Endothelial cell of umbilical vein (primary cell): ENCODE data around the gene SERTAD1. TPM values are rescaled to one million over a fixed set of nuclear protein-coding genes. Genes with fewer than 3 reads are reported as not detected.

ENCODE experiments used
- BruUV-seq: library from RNA; stranded (reverse); fragments of 400-500 nt; replicated peaks from 2 replicates; lab custom pipeline; 2021; lab: Mats Ljungman, UMichigan
- CTCF ChIA-PET: fragments of 300-600, 350-600 bp; sonication (Branson Sonifier 250); formaldehyde crosslinking; loops from one replicate; lab custom pipeline; 2021; ENCODE audit warnings: antibody characterized with exemption, inconsistent platforms; lab: Charles Lee
- POLR2A ChIA-PET: fragments of 300-600, 350-600 bp; sonication (Branson Sonifier 250); formaldehyde crosslinking; loops from one replicate; lab custom pipeline; 2021; ENCODE audit warnings: antibody characterized with exemption, inconsistent platforms; lab: Charles Lee
- DNase-seq: peaks from one replicate; pipeline ENCODE4 v3.0.0-alpha.2; 2011; ENCODE audit warnings: low read depth, low spot score
- FAIRE-seq: peaks from 2 replicates; lab custom pipeline; 2011; peaks lifted over from hg19 to GRCh38; lab: Jason Lieb, UNC
- H2AFZ ChIP-seq: 2 replicates; pipeline ENCODE4 v1.6.0; 2012; ENCODE audit warnings: low read depth, low read length, control low read depth, inconsistent platforms
- H3K27ac ChIP-seq: 2 replicates; pipeline ENCODE4 v1.5.1; 2011; ENCODE audit warnings: low read depth, mild to moderate bottlenecking, control low read depth, low read length, moderate library complexity; ENCODE audit not compliant: insufficient read depth
- H3K27me3 ChIP-seq, 2 experiments: 2 replicates each; pipeline versions ENCODE4 v1.6.0 to v1.6.1; 2011; ENCODE audit warnings: low read length in 2 of 2, mixed read lengths in 1 of 2; ENCODE audit not compliant: control insufficient read depth in 2 of 2, insufficient read depth in 2 of 2
- H3K36me3 ChIP-seq, 2 experiments: 2 replicates in 1 of 2; 3 replicates in 1 of 2; pipeline ENCODE4 v1.5.1; 2011; ENCODE audit warnings: low read length in 2 of 2, mild to moderate bottlenecking in 1 of 2, moderate library complexity in 1 of 2; ENCODE audit not compliant: control insufficient read depth in 2 of 2, insufficient read depth in 2 of 2; ENCODE audit errors: extremely low read depth in 1 of 2
- H3K4me1 ChIP-seq: 3 replicates; pipeline ENCODE4 v1.5.1; 2011; ENCODE audit warnings: mild to moderate bottlenecking, low read length; ENCODE audit not compliant: control insufficient read depth, insufficient read depth; ENCODE audit errors: extremely low read depth
- H3K4me2 ChIP-seq: 2 replicates; pipeline ENCODE4 v1.6.1; 2011; ENCODE audit warnings: low read length, control low read depth, mixed read lengths; ENCODE audit not compliant: insufficient read depth
- H3K4me3 ChIP-seq, 3 experiments: fragments of 200-600 bp in 1 of 3; sonication (generic), shearing (Covaris generic) in 1 of 3; replicated peaks in 1 of 3; 2 replicates each; pipeline ENCODE4 v1.5.1; 2011 to 2016; ENCODE audit warnings: control low read depth in 3 of 3, low read length in 3 of 3, mild to moderate bottlenecking in 2 of 3, inconsistent platforms in 1 of 3, low read depth in 1 of 3, moderate library complexity in 1 of 3; ENCODE audit not compliant: insufficient read depth in 1 of 3
- H3K79me2 ChIP-seq: 2 replicates; pipeline ENCODE4 v1.6.0; 2012; ENCODE audit warnings: low read length, inconsistent platforms; ENCODE audit not compliant: control insufficient read depth, insufficient read depth
- H3K9ac ChIP-seq: replicated peaks from 2 replicates; pipeline ENCODE3; 2011; ENCODE audit warnings: low read length, control low read depth; ENCODE audit not compliant: insufficient read depth; ENCODE audit errors: extremely low read depth
- H3K9me1 ChIP-seq: replicated peaks from 3 replicates; pipeline ENCODE4 v1.6.0; 2011; ENCODE audit warnings: mild to moderate bottlenecking, low read length; ENCODE audit not compliant: control insufficient read depth, insufficient read depth; ENCODE audit errors: extremely low read depth
- H3K9me3 ChIP-seq: replicated peaks from 2 replicates; pipeline ENCODE4 v1.5.1; 2012; ENCODE audit warnings: low read length, inconsistent platforms; ENCODE audit not compliant: control insufficient read depth, insufficient read depth
- H4K20me1 ChIP-seq: replicated peaks from 2 replicates; pipeline ENCODE3; 2011; ENCODE audit warnings: mild to moderate bottlenecking, low read length; ENCODE audit not compliant: control insufficient read depth, insufficient read depth; ENCODE audit errors: extremely low read depth
- CTCF ChIP-seq, 2 donors: IDR thresholded peaks; 1 replicate in 1 of 2; 2 replicates in 1 of 2; pipeline ENCODE4 v1.5.1; 2011; ENCODE audit warnings: low read length in 2 of 2, mild to moderate bottlenecking in 2 of 2, moderate library complexity in 2 of 2, control low read depth in 1 of 2, inconsistent platforms in 1 of 2, low read depth in 1 of 2; ENCODE audit not compliant: insufficient read depth in 1 of 2; ENCODE audit errors: extremely low read depth in 1 of 2
- EZH2 ChIP-seq: IDR thresholded peaks from 2 replicates; pipeline ENCODE4 v1.6.1; 2012; ENCODE audit warnings: borderline replicate concordance, low read depth, mild to moderate bottlenecking, moderate library complexity, low read length, inconsistent platforms; ENCODE audit not compliant: severe bottlenecking
- FOS ChIP-seq: IDR thresholded peaks from 2 replicates; pipeline ENCODE4 v1.6.1; 2011; ENCODE audit warnings: mild to moderate bottlenecking, low read length, moderate library complexity, borderline replicate concordance; ENCODE audit not compliant: insufficient read depth
- GATA2 ChIP-seq: IDR thresholded peaks from 2 replicates; pipeline ENCODE4 v1.7.0; 2011; ENCODE audit warnings: low read depth, mild to moderate bottlenecking, moderate library complexity, mixed read lengths, low read length; ENCODE audit not compliant: insufficient read length, insufficient read depth
- JUN ChIP-seq: IDR thresholded peaks from 2 replicates; pipeline ENCODE4 v1.6.1; 2011; ENCODE audit warnings: borderline replicate concordance, low read depth; ENCODE audit not compliant: insufficient read length, insufficient read depth
- MAX ChIP-seq: IDR thresholded peaks from 2 replicates; pipeline ENCODE4 v1.6.1; 2011; ENCODE audit not compliant: insufficient read depth, insufficient read length
- MYC ChIP-seq: IDR thresholded peaks from one replicate; pipeline ENCODE4 v1.6.1; 2011; ENCODE audit warnings: mild to moderate bottlenecking, low read depth, low read length
- POLR2A ChIP-seq: IDR thresholded peaks from 2 replicates; pipeline ENCODE4 v1.6.1; 2012; ENCODE audit warnings: low read depth, mild to moderate bottlenecking, control low read depth, low read length
- POLR2AphosphoS5 ChIP-seq: IDR thresholded peaks from 2 replicates; pipeline ENCODE4 v1.6.1; 2012; ENCODE audit warnings: low read depth, mild to moderate bottlenecking, control low read depth, low read length, moderate library complexity; ENCODE audit not compliant: insufficient read depth
- dilution Hi-C: fragments of 300-500 bp; cut with MboI; formaldehyde crosslinking; loops from one replicate; pipeline ENCODE4 v1.15.0; 2019; ENCODE audit warnings: low sequenced_read_pairs; ENCODE audit not compliant: extremely low pct_ligation_motif_present
- intact Hi-C: fragments of 100-400 bp; cut with micrococcal nuclease; formaldehyde crosslinking; loops from one replicate; pipeline ENCODE4 v1.10.0; 2022
- polyA plus RNA-seq, 4 experiments: library from polyadenylated mRNA; depleted of rRNA in 3 of 4; stranded (reverse) in 3 of 4; unstranded in 1 of 4; fragments of >200 nt; gene quantifications; 2 replicates each; pipeline versions ENCODE4 v1.2.1 to v1.2.3, GENCODE V29; 2011 to 2012; ENCODE audit warnings: missing spikeins in 1 of 4
- total RNA-seq: library from RNA; stranded (reverse); gene quantifications from 2 replicates; pipeline ENCODE4 v1.2.3, GENCODE V29; 2021

Gene SERTAD1
- total and polyA plus RNA-seq, 2 donors (not counting 3 experiments of a cell fraction or from before 2014, with no cell fraction given), result 8.8 to 15.3 TPM

- BruUV-seq, result TSS peak; percentile 96
- FAIRE-seq, result peak; percentile 99
- H3K4me2 ChIP-seq, result peak overlapping the region; percentile 72
- H3K36me3 ChIP-seq, result peaks cover 9 to 12% of the 10 kb centered on the region in 2 experiments
- CTCF ChIA-PET, result interaction anchor here (0.7 to 4.1 kb wide), 14 partner anchors 9 to 191 kb away, joined by 3 to 37 read pairs (median 5); partner anchors contain the start of genes BLVRB, PRX and SERTAD1
- peak; percentile 100 for DNase-seq
- H4K20me1 ChIP-seq, result no peaks in the 10 kb centered on the region
- peak overlapping the region; percentile 32 for H2AFZ ChIP-seq
- H3K9ac ChIP-seq, result peak overlapping the region; percentile 95
- H3K79me2 ChIP-seq, result peaks cover 29% of the 10 kb centered on the region
- intact Hi-C loops (loop anchor here (1.0 to 10.0 kb wide), 6 partner anchors 10 to 361 kb away; partner anchors contain the start of genes AKT2, C19orf47, PLD3 and SERTAD1), dilution Hi-C loops (no loop called here)
- peak overlapping the region; percentile 90 for H3K27ac ChIP-seq
- no peaks in the 10 kb centered on the region for H3K9me3 ChIP-seq
- TF ChIP-seq FOS, result no peak
- TF ChIP-seq JUN, result no peak
- TF ChIP-seq CTCF (IDR thresholded peaks at IDR 0.05; ENCODE audit: extremely low read depth in 1 of 2, insufficient read depth in 1 of 2, low read depth in 1 of 2, low read length in 2 of 2), result no peak
- TF ChIP-seq MYC, result peak; percentile 11
- no peak for TF ChIP-seq EZH2
- TF ChIP-seq POLR2A, result peak; percentile 43
- peak; percentile 47 for TF ChIP-seq MAX
- no peak for TF ChIP-seq GATA2
- peak; percentile 61 for TF ChIP-seq POLR2AphosphoS5
- H3K4me3 ChIP-seq, result peak overlapping the region; percentile 52 to 98 (median 95)
- H3K4me1 ChIP-seq, result peaks cover 9% of the 10 kb centered on the region
- H3K9me1 ChIP-seq, result no peaks in the 10 kb centered on the region
- POLR2A ChIA-PET, result interaction anchor here (1.6 to 2.6 kb wide), 5 partner anchors 10 to 22 kb away, joined by 4 to 15 read pairs (median 13); partner anchors contain the start of genes BLVRB and SERTAD1
- H3K27me3 ChIP-seq, result no peaks in the 10 kb centered on the region
Observed at GRCh38 chr19:40443131-40443999, 17.6 kb upstream of the SERTAD1 start.
